SK-N-SH (cell line): ENCODE data around the gene IL18. TPM values are rescaled to one million over a fixed set of nuclear protein-coding genes. Genes with fewer than 3 reads are reported as not detected.

Experiments used
- CTCF ChIA-PET: fragments of 300-600, 350-600 bp; formaldehyde crosslinking; extraction: SDS; loops from one replicate; lab custom pipeline; 2021; lab: Yijun Ruan, JAX
- POLR2A ChIA-PET: fragments of 350-600 bp; sonication (Branson Sonifier 250); formaldehyde crosslinking; extraction: SDS; loops from one replicate; lab custom pipeline; 2020; ENCODE audit warnings: antibody characterized with exemption, inconsistent platforms; lab: Yijun Ruan, JAX
- DNase-seq: peaks from one replicate; pipeline ENCODE4 v3.0.0; 2012
- H2AFZ ChIP-seq: fragments of 200-600 bp; sonication (generic); 2 replicates; pipeline ENCODE4 v1.8.1; 2016; ENCODE audit warnings: antibody characterized with exemption, mild to moderate bottlenecking, low read depth
- H3F3A ChIP-seq: fragments of 200-600 bp; sonication (generic); replicated peaks from 2 replicates; pipeline ENCODE3; 2016; ENCODE audit warnings: antibody characterized with exemption, mild to moderate bottlenecking; ENCODE audit not compliant: insufficient read depth
- H3K27ac ChIP-seq, 2 experiments: fragments of 200-500 bp in 1 of 2; fragments of 200-600 bp in 1 of 2; sonication (Bioruptor generic) in 1 of 2; sonication (generic), shearing (Covaris generic) in 1 of 2; 2 replicates each; pipeline versions ENCODE4 v1.5.1 to v1.6.1; 2014 to 2016; ENCODE audit warnings: low read depth in 2 of 2, inconsistent platforms in 1 of 2, low read length in 1 of 2, mild to moderate bottlenecking in 1 of 2, mixed read lengths in 1 of 2
- H3K27me3 ChIP-seq: fragments of 200-600 bp; sonication (generic), shearing (Covaris generic); 2 replicates; pipeline ENCODE4 v1.6.1; 2016; ENCODE audit warnings: mixed run types; ENCODE audit not compliant: insufficient read depth
- H3K36me3 ChIP-seq, 2 experiments: fragments of 200-500 bp in 1 of 2; fragments of 200-600 bp in 1 of 2; sonication (Bioruptor generic) in 1 of 2; sonication (generic) in 1 of 2; replicated peaks in 1 of 2; 2 replicates each; pipeline versions ENCODE3 to v1.5.1; 2014 to 2016; ENCODE audit warnings: low read length in 1 of 2, mild to moderate bottlenecking in 1 of 2; ENCODE audit not compliant: insufficient read depth in 2 of 2, control insufficient read depth in 1 of 2
- H3K4me1 ChIP-seq, 2 experiments: fragments of 200-500 bp in 1 of 2; fragments of 200-600 bp in 1 of 2; sonication (Bioruptor generic) in 1 of 2; sonication (generic), shearing (Covaris generic) in 1 of 2; 2 replicates each; pipeline versions ENCODE4 v1.5.1 to v1.6.1; 2014 to 2016; ENCODE audit warnings: low read depth in 1 of 2, low read length in 1 of 2, mixed run types in 1 of 2; ENCODE audit not compliant: insufficient read depth in 2 of 2, control insufficient read depth in 1 of 2
- H3K4me2 ChIP-seq: fragments of 200-600 bp; sonication (generic), shearing (Covaris generic); 2 replicates; pipeline ENCODE4 v1.6.1; 2017; ENCODE audit warnings: mixed run types
- H3K4me3 ChIP-seq, 2 experiments: fragments of 200-500 bp in 1 of 2; fragments of 200-600 bp in 1 of 2; sonication (Bioruptor generic) in 1 of 2; sonication (generic), shearing (Covaris generic) in 1 of 2; 2 replicates each; pipeline versions ENCODE4 v1.5.1 to v1.8.1; 2014 to 2016; ENCODE audit warnings: low read depth in 2 of 2, inconsistent platforms in 1 of 2, low read length in 1 of 2, mild to moderate bottlenecking in 1 of 2, mixed read lengths in 1 of 2, moderate library complexity in 1 of 2
- H3K79me2 ChIP-seq: fragments of 200-600 bp; sonication (generic); 2 replicates; pipeline ENCODE4 v1.8.1; 2017; ENCODE audit warnings: mild to moderate bottlenecking; ENCODE audit not compliant: insufficient read depth
- H3K9ac ChIP-seq: fragments of 200-600 bp; sonication (generic); 2 replicates; pipeline ENCODE4 v1.6.1; 2017; ENCODE audit warnings: mixed run types
- H3K9me2 ChIP-seq: fragments of 200-600 bp; sonication (generic); 2 replicates; pipeline ENCODE4 v1.6.1; 2017; ENCODE audit warnings: mixed run types
- H3K9me3 ChIP-seq: fragments of 200-600 bp; sonication (generic); 2 replicates; pipeline ENCODE4 v1.6.1; 2017; ENCODE audit warnings: mixed run types, mild to moderate bottlenecking, moderate library complexity
- H4K20me1 ChIP-seq: fragments of 200-600 bp; sonication (generic); 2 replicates; pipeline ENCODE4 v1.6.1; 2017; ENCODE audit warnings: mild to moderate bottlenecking, mixed run types; ENCODE audit not compliant: insufficient read depth
- CHD2 ChIP-seq: fragments of 150-350 bp; IDR thresholded peaks from 2 replicates; pipeline ENCODE4 v1.6.1; 2018; ENCODE audit warnings: low read length; ENCODE audit not compliant: partially characterized antibody
- FOSL2 ChIP-seq: IDR thresholded peaks from 2 replicates; pipeline ENCODE4 v1.4.0; 2012; ENCODE audit warnings: low read depth, mild to moderate bottlenecking, moderate library complexity, borderline replicate concordance
- GABPA ChIP-seq: IDR thresholded peaks from 2 replicates; pipeline ENCODE4 v1.4.0; 2012; ENCODE audit warnings: low read depth, mild to moderate bottlenecking
- GATA2 ChIP-seq: sonication (generic); formaldehyde crosslinking; IDR thresholded peaks from 2 replicates; pipeline ENCODE4 v1.5.0; 2020; ENCODE audit warnings: mild to moderate bottlenecking, missing genetic modification reagents
- JUND ChIP-seq: IDR thresholded peaks from 2 replicates; pipeline ENCODE4 v1.4.0; 2012
- MEF2A ChIP-seq: IDR thresholded peaks from 2 replicates; pipeline ENCODE4 v1.4.0; 2012; ENCODE audit warnings: low read depth, borderline replicate concordance
- NRF1 ChIP-seq: IDR thresholded peaks from 2 replicates; pipeline ENCODE4 v1.6.1; 2012; ENCODE audit warnings: low read depth, mild to moderate bottlenecking, low read length
- RAD21 ChIP-seq: IDR thresholded peaks from 2 replicates; pipeline ENCODE4 v1.6.1; 2012; ENCODE audit warnings: mild to moderate bottlenecking, low read length
- REST ChIP-seq: IDR thresholded peaks from 2 replicates; pipeline ENCODE4 v1.6.1; 2012; ENCODE audit warnings: mild to moderate bottlenecking, low read depth, low read length, moderate library complexity
- RFX5 ChIP-seq: IDR thresholded peaks from 2 replicates; pipeline ENCODE4 v1.6.1; 2012; ENCODE audit warnings: mild to moderate bottlenecking, improper control_type of control experiment, low read length
- SIN3A ChIP-seq: IDR thresholded peaks from 2 replicates; pipeline ENCODE4 v1.6.1; 2012; ENCODE audit warnings: low read depth, mild to moderate bottlenecking, low read length, moderate library complexity, borderline replicate concordance
- SMC3 ChIP-seq: IDR thresholded peaks from 2 replicates; pipeline ENCODE4 v1.6.1; 2012; ENCODE audit warnings: low read depth, low read length, improper control_type of control experiment
- USF1 ChIP-seq: IDR thresholded peaks from 2 replicates; pipeline ENCODE4 v1.4.0; 2012; ENCODE audit warnings: low read depth, borderline replicate concordance
- USF2 ChIP-seq: fragments of 150-350 bp; IDR thresholded peaks from 2 replicates; pipeline ENCODE4 v1.6.1; 2017; ENCODE audit warnings: antibody characterized with exemption, low read length, low read depth, borderline replicate concordance
- WGBS: methylation state at CpG from one replicate; pipeline ENCODE4 v1.1.6; 2017; ENCODE audit warnings: low lambda C conversion rate; 5-methylcytosine and 5-hydroxymethylcytosine counted together
- polyA plus RNA-seq, 3 experiments: library from polyadenylated mRNA; depleted of rRNA; stranded (reverse); fragments of >200 nt; gene quantifications; 2 replicates each; pipeline ENCODE4 v1.2.3, GENCODE V29; 2012
- TF ChIP-seq, protein P1 (sequence below): fragments of 150-350 bp; IDR thresholded peaks from 2 replicates; pipeline ENCODE4 v1.6.1; 2016; ENCODE audit warnings: mild to moderate bottlenecking, low read depth, low read length
- TF ChIP-seq, protein P2 (sequence below): fragments of 200-600 bp; sonication (generic); IDR thresholded peaks from 2 replicates; pipeline ENCODE4 v1.6.1; 2017; ENCODE audit warnings: antibody characterized with exemption, mild to moderate bottlenecking, moderate library complexity

Gene IL18
- polyA plus RNA-seq, 1 of the 3 experiments (the other 2 are of a cell fraction) = 0.28 TPM

- TF ChIP-seq GABPA = no peak
Measured at GRCh38 chr11:112114460-112114859, 49.4 kb downstream of the IL18 start (continued).

GRCh38 chr11:112113539-112114457 lies 50.1 kb downstream of the IL18 start:
- DNase-seq = peak; percentile 64

More at GRCh38 chr11:112113539-112114457, 50.1 kb downstream of the IL18 start:
- TF ChIP-seq USF2 (no peak), SMC3 (peak; percentile 72), GATA2 (no peak), RAD21 (peak; percentile 76), NRF1 (no peak), RFX5 (no peak), REST (no peak), USF1 (no peak), SIN3A (no peak), JUND (no peak), MEF2A (no peak), FOSL2 (no peak), CHD2 (no peak)
- TF ChIP-seq, protein P1, sequence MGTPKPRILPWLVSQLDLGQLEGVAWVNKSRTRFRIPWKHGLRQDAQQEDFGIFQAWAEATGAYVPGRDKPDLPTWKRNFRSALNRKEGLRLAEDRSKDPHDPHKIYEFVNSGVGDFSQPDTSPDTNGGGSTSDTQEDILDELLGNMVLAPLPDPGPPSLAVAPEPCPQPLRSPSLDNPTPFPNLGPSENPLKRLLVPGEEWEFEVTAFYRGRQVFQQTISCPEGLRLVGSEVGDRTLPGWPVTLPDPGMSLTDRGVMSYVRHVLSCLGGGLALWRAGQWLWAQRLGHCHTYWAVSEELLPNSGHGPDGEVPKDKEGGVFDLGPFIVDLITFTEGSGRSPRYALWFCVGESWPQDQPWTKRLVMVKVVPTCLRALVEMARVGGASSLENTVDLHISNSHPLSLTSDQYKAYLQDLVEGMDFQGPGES = no peak
- TF ChIP-seq, protein P2, sequence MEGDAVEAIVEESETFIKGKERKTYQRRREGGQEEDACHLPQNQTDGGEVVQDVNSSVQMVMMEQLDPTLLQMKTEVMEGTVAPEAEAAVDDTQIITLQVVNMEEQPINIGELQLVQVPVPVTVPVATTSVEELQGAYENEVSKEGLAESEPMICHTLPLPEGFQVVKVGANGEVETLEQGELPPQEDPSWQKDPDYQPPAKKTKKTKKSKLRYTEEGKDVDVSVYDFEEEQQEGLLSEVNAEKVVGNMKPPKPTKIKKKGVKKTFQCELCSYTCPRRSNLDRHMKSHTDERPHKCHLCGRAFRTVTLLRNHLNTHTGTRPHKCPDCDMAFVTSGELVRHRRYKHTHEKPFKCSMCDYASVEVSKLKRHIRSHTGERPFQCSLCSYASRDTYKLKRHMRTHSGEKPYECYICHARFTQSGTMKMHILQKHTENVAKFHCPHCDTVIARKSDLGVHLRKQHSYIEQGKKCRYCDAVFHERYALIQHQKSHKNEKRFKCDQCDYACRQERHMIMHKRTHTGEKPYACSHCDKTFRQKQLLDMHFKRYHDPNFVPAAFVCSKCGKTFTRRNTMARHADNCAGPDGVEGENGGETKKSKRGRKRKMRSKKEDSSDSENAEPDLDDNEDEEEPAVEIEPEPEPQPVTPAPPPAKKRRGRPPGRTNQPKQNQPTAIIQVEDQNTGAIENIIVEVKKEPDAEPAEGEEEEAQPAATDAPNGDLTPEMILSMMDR = peak; percentile 73
- Histone ChIP-seq H3K36me3 (no peaks in the 10 kb centered on the region), H3K27me3 (no peaks in the 10 kb centered on the region), H4K20me1 (no peaks in the 10 kb centered on the region), H3F3A (peaks cover 7% of the 10 kb centered on the region), H3K79me2 (no peaks in the 10 kb centered on the region), H3K9ac (no peak overlapping the region), H3K4me2 (no peak overlapping the region), H2AFZ (peak overlapping the region; percentile 54; the same call in 1 of the 2 replicates), H3K9me2 (no peaks in the 10 kb centered on the region), H3K9me3 (no peaks in the 10 kb centered on the region), H3K4me3 (peak overlapping the region in 1 of 2 experiments; percentile 38; a peak in 1 of 4 replicates), H3K27ac (no peak overlapping the region), H3K4me1 (peaks cover 0 to 4% of the 10 kb centered on the region in 2 experiments; a peak in 1 of 4 replicates)
- 63% methylated on average over 6 of the region's 6 CpGs for WGBS
- ChIA-PET CTCF (interaction anchor here (0.6 to 7.0 kb wide), 47 partner anchors 8 to 474 kb away, joined by 3 to 76 read pairs (median 4); partner anchors contain the start of genes BCO2, PTS, SDHD and TEX12), POLR2A (no interaction called here)
